ENCODE results near the gene PGLYRP1.

Gene PGLYRP1

GRCh38 chr19:46014941-46015686 lies 7.7 kb downstream of the PGLYRP1 start:
- in situ Hi-C loops (cut with HindIII; ENCODE audit: low pct_ligation_motif_present, low pct_unique_long_range_greater_than_20kb, low sequenced_read_pairs) = no loop called here
- DNase-seq = peak; percentile 83

GRCh38 chr19:46014534-46014933 lies 8.3 kb downstream of the PGLYRP1 start:
- in situ Hi-C loops (cut with HindIII; ENCODE audit: low pct_ligation_motif_present, low pct_unique_long_range_greater_than_20kb, low sequenced_read_pairs) = no loop called here
- DNase-seq = no peak

- in situ Hi-C loops (cut with HindIII; ENCODE audit: low pct_ligation_motif_present, low pct_unique_long_range_greater_than_20kb, low sequenced_read_pairs) = no loop called here
- peak; percentile 53 for DNase-seq
These were observed 13.0 kb downstream of the PGLYRP1 start for GRCh38 chr19:46009530-46010510.

GRCh38 chr19:46006411-46006810 lies 16.4 kb downstream of the PGLYRP1 start:
- in situ Hi-C loops (cut with HindIII; ENCODE audit: low pct_ligation_motif_present, low pct_unique_long_range_greater_than_20kb, low sequenced_read_pairs) = no loop called here
- no peak for DNase-seq

- in situ Hi-C loops (cut with HindIII; ENCODE audit: low pct_ligation_motif_present, low pct_unique_long_range_greater_than_20kb, low sequenced_read_pairs) = no loop called here
- no peak for DNase-seq
These were observed 20.1 kb downstream of the PGLYRP1 start for GRCh38 chr19:46002678-46003275.

- in situ Hi-C loops (cut with HindIII; ENCODE audit: low pct_ligation_motif_present, low pct_unique_long_range_greater_than_20kb, low sequenced_read_pairs) = no loop called here
- DNase-seq = no peak
These were observed 22.2 kb downstream of the PGLYRP1 start for GRCh38 chr19:46000491-46001246.

- in situ Hi-C loops (cut with HindIII; ENCODE audit: low pct_ligation_motif_present, low pct_unique_long_range_greater_than_20kb, low sequenced_read_pairs) = no loop called here
- DNase-seq = no peak
These were observed 23.2 kb downstream of the PGLYRP1 start for GRCh38 chr19:45999653-46000121.

- in situ Hi-C loops (cut with HindIII; ENCODE audit: low pct_ligation_motif_present, low pct_unique_long_range_greater_than_20kb, low sequenced_read_pairs) = no loop called here
- no peak for DNase-seq
These were observed 24.0 kb downstream of the PGLYRP1 start for GRCh38 chr19:45998834-45999233.

- no peak for DNase-seq
- in situ Hi-C loops (cut with HindIII; ENCODE audit: low pct_ligation_motif_present, low pct_unique_long_range_greater_than_20kb, low sequenced_read_pairs) = no loop called here
These were observed 25.9 kb downstream of the PGLYRP1 start for GRCh38 chr19:45996933-45997332.

- in situ Hi-C loops (cut with HindIII; ENCODE audit: low pct_ligation_motif_present, low pct_unique_long_range_greater_than_20kb, low sequenced_read_pairs) = no loop called here
- no peak for DNase-seq
These were observed 27.0 kb downstream of the PGLYRP1 start for GRCh38 chr19:45995715-45996385.

GRCh38 chr19:45994998-45995714 lies 27.7 kb downstream of the PGLYRP1 start, which contains the start of gene CCDC61:
TSS of gene CCDC61 (plus strand) at chr19:45995467. CDS start at chr19:46003019, 7,552 bp downstream.
- in situ Hi-C loops (cut with HindIII; ENCODE audit: low pct_ligation_motif_present, low pct_unique_long_range_greater_than_20kb, low sequenced_read_pairs) = no loop called here
- DNase-seq = peak; percentile 99

GRCh38 chr19:45994456-45994997 lies 28.3 kb downstream of the PGLYRP1 start:
- in situ Hi-C loops (cut with HindIII; ENCODE audit: low pct_ligation_motif_present, low pct_unique_long_range_greater_than_20kb, low sequenced_read_pairs) = no loop called here
- DNase-seq = no peak

GRCh38 chr19:45990113-45990728 lies 32.6 kb downstream of the PGLYRP1 start:
- no peak for DNase-seq
- in situ Hi-C loops (cut with HindIII; ENCODE audit: low pct_ligation_motif_present, low pct_unique_long_range_greater_than_20kb, low sequenced_read_pairs) = no loop called here

GRCh38 chr19:45985321-45985720 lies 37.5 kb downstream of the PGLYRP1 start:
- no peak for DNase-seq
- in situ Hi-C loops (cut with HindIII; ENCODE audit: low pct_ligation_motif_present, low pct_unique_long_range_greater_than_20kb, low sequenced_read_pairs) = no loop called here

GRCh38 chr19:45981350-45981749 lies 41.5 kb downstream of the PGLYRP1 start:
- in situ Hi-C loops (cut with HindIII; ENCODE audit: low pct_ligation_motif_present, low pct_unique_long_range_greater_than_20kb, low sequenced_read_pairs) = no loop called here

GRCh38 chr19:45978156-45978555 lies 44.7 kb downstream of the PGLYRP1 start:
- in situ Hi-C loops (cut with HindIII; ENCODE audit: low pct_ligation_motif_present, low pct_unique_long_range_greater_than_20kb, low sequenced_read_pairs) = no loop called here
- no peak for DNase-seq

More at GRCh38 chr19:45981350-45981749, 41.5 kb downstream of the PGLYRP1 start:
- DNase-seq = no peak

Data from ACHN (cell line).